Thoracic aorta (tissue), 2 donors: ENCODE measurements around the gene SP7. TPM values are rescaled to one million over a fixed set of nuclear protein-coding genes. Genes with fewer than 3 reads are reported as not detected.

Experiments used
- ATAC-seq: fragments of 150-250 bp; one replicate; pipeline ENCODE4 v1.8.0; 2017; ENCODE audit warnings: low read depth; ENCODE audit not compliant: insufficient number of reproducible peaks, low FRiP score
- DNase-seq: peaks from one replicate; pipeline ENCODE4 v3.0.0-alpha.2; 2020; ENCODE audit warnings: low spot score
- H3K27ac ChIP-seq, 2 donors: fragments of 200-600 bp; sonication (generic); 1 replicate in 1 of 2; 2 replicates in 1 of 2; pipeline ENCODE4 v1.5.1; 2016; ENCODE audit warnings: mild to moderate bottlenecking in 2 of 2, moderate library complexity in 2 of 2
- H3K27me3 ChIP-seq: fragments of 200-600 bp; sonication (generic); replicated peaks from 2 replicates; pipeline ENCODE4 v1.6.0; 2016; ENCODE audit warnings: mild to moderate bottlenecking; ENCODE audit not compliant: insufficient read depth
- H3K36me3 ChIP-seq: fragments of 200-600 bp; sonication (generic); one replicate; pipeline ENCODE4 v1.5.1; 2016
- H3K4me1 ChIP-seq, 2 donors: fragments of 200-600 bp; sonication (generic); 1 replicate in 1 of 2; 2 replicates in 1 of 2; pipeline versions ENCODE4 v1.5.1 to v1.6.0; 2016; ENCODE audit warnings: low read depth in 2 of 2, mild to moderate bottlenecking in 1 of 2; ENCODE audit not compliant: control insufficient read depth in 1 of 2
- H3K4me3 ChIP-seq: fragments of 200-600 bp; sonication (generic); 2 replicates; pipeline ENCODE4 v1.5.1; 2016; ENCODE audit warnings: mild to moderate bottlenecking
- H3K9me3 ChIP-seq: fragments of 200-600 bp; sonication (generic); 2 replicates; pipeline ENCODE4 v1.5.1; 2016
- CTCF ChIP-seq: fragments of 200-600 bp; sonication (generic); IDR thresholded peaks from one replicate; pipeline ENCODE4 v1.5.1; 2019; ENCODE audit warnings: antibody characterized with exemption
- total RNA-seq, 2 donors: library from RNA; depleted of rRNA; stranded (reverse); fragments of >200 nt; gene quantifications; one replicate each; pipeline versions ENCODE4 v1.1.0 to v1.2.3, GENCODE V29; 2016

Gene SP7
- total RNA-seq, 2 donors from 2014 or later: not detected

- Histone ChIP-seq H3K27me3 (no peaks in the 10 kb centered on the region), H3K4me1 (peaks cover 4 to 12% of the 10 kb centered on the region in 2 donors), H3K36me3 (no peaks in the 10 kb centered on the region), H3K9me3 (no peaks in the 10 kb centered on the region), H3K27ac (peak overlapping the region in 1 of 2 donors; percentile 74), H3K4me3 (peak overlapping the region; percentile 97)
- TF ChIP-seq CTCF: no peak
- no peak for ATAC-seq
- no peak for DNase-seq
These were observed 8.3 kb upstream of the SP7 start for GRCh38 chr12:53344487-53344823.

GRCh38 chr12:53343969-53344368 is 7.8 kb upstream of the SP7 start:
- peaks cover 4 to 12% of the 10 kb centered on the region in 2 donors for H3K4me1 ChIP-seq
- no peaks in the 10 kb centered on the region for H3K36me3 ChIP-seq
- ATAC-seq: no peak
- TF ChIP-seq CTCF: no peak
- peak overlapping the region; percentile 97 for H3K4me3 ChIP-seq
- H3K9me3 ChIP-seq: no peaks in the 10 kb centered on the region
- no peak for DNase-seq
- H3K27me3 ChIP-seq: no peaks in the 10 kb centered on the region
- H3K27ac ChIP-seq: no peak overlapping the region

GRCh38 chr12:53343449-53343848 is 7.3 kb upstream of the SP7 start:
- Histone ChIP-seq H3K36me3 (no peaks in the 10 kb centered on the region), H3K4me3 (no peak overlapping the region), H3K27me3 (no peaks in the 10 kb centered on the region), H3K9me3 (no peaks in the 10 kb centered on the region), H3K4me1 (peaks cover 4 to 12% of the 10 kb centered on the region in 2 donors), H3K27ac (no peak overlapping the region)
- ATAC-seq (no peak), DNase-seq (no peak)
- no peak for TF ChIP-seq CTCF

DNA sequence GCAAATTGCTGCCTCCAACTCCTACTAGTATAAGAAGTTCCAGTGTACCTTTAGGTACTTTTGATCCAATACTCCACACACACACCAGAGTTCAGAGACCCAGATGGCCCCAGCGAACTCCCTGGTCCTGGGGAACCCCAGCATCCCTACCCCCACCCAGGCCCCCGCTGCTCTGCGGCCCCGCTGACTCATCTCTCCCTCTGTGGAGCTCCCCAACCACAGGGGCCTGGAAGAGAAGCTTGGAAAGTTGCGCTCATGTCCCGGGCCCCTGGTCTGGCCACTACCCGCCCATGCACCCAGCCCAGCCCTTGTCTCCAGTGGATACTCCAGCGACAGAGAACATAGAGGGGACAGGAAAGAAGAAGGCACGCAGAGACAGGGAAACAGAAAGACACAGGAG is 4.2 kb upstream of the SP7 start:
- Histone ChIP-seq H3K27me3 (no peaks in the 10 kb centered on the region), H3K27ac (no peak overlapping the region), H3K4me1 (peaks cover 4 to 7% of the 10 kb centered on the region in 2 donors), H3K36me3 (no peaks in the 10 kb centered on the region), H3K4me3 (no peak overlapping the region), H3K9me3 (no peaks in the 10 kb centered on the region)
- DNase-seq: no peak
- no peak for ATAC-seq
- no peak for TF ChIP-seq CTCF

GRCh38 chr12:53338916-53339315 is 2.8 kb upstream of the SP7 start:
- no peak for TF ChIP-seq CTCF

More at GRCh38 chr12:53338916-53339315, 2.8 kb upstream of the SP7 start:
- Histone ChIP-seq H3K36me3 (no peaks in the 10 kb centered on the region), H3K9me3 (no peaks in the 10 kb centered on the region), H3K4me1 (no peaks in the 10 kb centered on the region), H3K4me3 (no peak overlapping the region), H3K27me3 (no peaks in the 10 kb centered on the region), H3K27ac (no peak overlapping the region)
- ATAC-seq (no peak), DNase-seq (no peak)
